WTC11 (cell line): ENCODE data around the gene TMPRSS6. TPM values are rescaled to one million over a fixed set of nuclear protein-coding genes. Genes with fewer than 3 reads are reported as not detected.
A peak's percentile ranks its signal among the peaks of the same experiment; 100 is the strongest.

Source experiments
- ATAC-seq: fragments of 200-7000 bp; cut with Tn5 transposase; 2 replicates; pipeline ENCODE4 v1.10.0; 2021; ENCODE audit warnings: mild to moderate bottlenecking, moderate library complexity
- CTCF ChIA-PET: fragments of 300-600 bp; sonication (Branson Sonifier 250); formaldehyde crosslinking; loops from one replicate; lab custom pipeline; 2021; ENCODE audit warnings: antibody characterized with exemption; lab: Charles Lee
- POLR2A ChIA-PET: fragments of 350-600 bp; sonication (Branson Sonifier 250); formaldehyde crosslinking; loops from one replicate; lab custom pipeline; 2021; ENCODE audit warnings: antibody characterized with exemption; lab: Charles Lee
- DNase-seq: peaks from one replicate; pipeline ENCODE4 v3.0.0; 2021; ENCODE audit warnings: low spot score
- H3K27ac Mint-ChIP-seq: 2 replicates; pipeline ENCODE4 v1.8.0; 2021; ENCODE audit warnings: mixed read lengths
- H3K27me3 Mint-ChIP-seq: 2 replicates; pipeline ENCODE4 v1.8.0; 2021; ENCODE audit warnings: low read depth, mild to moderate bottlenecking, moderate library complexity, mixed read lengths
- H3K36me3 Mint-ChIP-seq: 2 replicates; pipeline ENCODE4 v1.8.0; 2021; ENCODE audit warnings: mixed read lengths
- H3K4me1 Mint-ChIP-seq: 2 replicates; pipeline ENCODE4 v1.8.0; 2022; ENCODE audit warnings: mixed read lengths
- H3K4me3 Mint-ChIP-seq: 2 replicates; pipeline ENCODE4 v1.8.0; 2021; ENCODE audit warnings: mild to moderate bottlenecking, moderate library complexity, mixed read lengths
- H3K9me3 Mint-ChIP-seq: 2 replicates; pipeline ENCODE4 v1.8.0; 2021; ENCODE audit warnings: mixed read lengths
- ARID4B ChIP-seq: sonication (generic); formaldehyde crosslinking; IDR thresholded peaks from 2 replicates; pipeline ENCODE4 v1.8.0; 2023; ENCODE audit warnings: missing genetic modification reagents, mild to moderate bottlenecking, borderline replicate concordance
- ATF3 ChIP-seq: sonication (generic); formaldehyde crosslinking; conservative IDR thresholded peaks from 2 replicates; pipeline ENCODE4 v1.8.1; 2022; ENCODE audit warnings: mild to moderate bottlenecking, missing genetic modification reagents
- ERG ChIP-seq: fragments of 250-450 bp; sonication (Bioruptor Pico); IDR thresholded peaks from 2 replicates; pipeline ENCODE4 v1.8.0; 2021; ENCODE audit warnings: mild to moderate bottlenecking
- ESRRA ChIP-seq: sonication (generic); formaldehyde crosslinking; IDR thresholded peaks from 2 replicates; pipeline ENCODE4 v1.8.1; 2022; ENCODE audit warnings: mild to moderate bottlenecking, missing genetic modification reagents, borderline replicate concordance
- GTF2I ChIP-seq: fragments of 250-450 bp; sonication (Bioruptor Pico); conservative IDR thresholded peaks from 2 replicates; pipeline ENCODE4 v1.4.0; 2021; ENCODE audit warnings: mild to moderate bottlenecking
- IRF1 ChIP-seq: sonication (generic); formaldehyde crosslinking; IDR thresholded peaks from 2 replicates; pipeline ENCODE4 v1.8.0; 2023; ENCODE audit warnings: missing genetic modification reagents
- IRF2 ChIP-seq: sonication (generic); formaldehyde crosslinking; IDR thresholded peaks from 2 replicates; pipeline ENCODE4 v1.8.0; 2022; ENCODE audit warnings: low read depth, missing genetic modification reagents, borderline replicate concordance
- JAZF1 ChIP-seq: fragments of 250-450 bp; sonication (Bioruptor Pico); IDR thresholded peaks from 2 replicates; pipeline ENCODE4 v1.9.0; 2021; ENCODE audit warnings: moderate library complexity, mild to moderate bottlenecking, inconsistent platforms
- JUN ChIP-seq: sonication (generic); formaldehyde crosslinking; IDR thresholded peaks from 2 replicates; pipeline ENCODE4 v1.8.0; 2023; ENCODE audit warnings: mild to moderate bottlenecking, missing genetic modification reagents
- MLX ChIP-seq: sonication (generic); formaldehyde crosslinking; IDR thresholded peaks from 2 replicates; pipeline ENCODE4 v1.8.1; 2023; ENCODE audit warnings: mild to moderate bottlenecking, missing genetic modification reagents, moderate library complexity
- MYBL2 ChIP-seq: sonication (generic); formaldehyde crosslinking; IDR thresholded peaks from 2 replicates; pipeline ENCODE4 v1.8.1; 2023; ENCODE audit warnings: mild to moderate bottlenecking, moderate library complexity, missing genetic modification reagents
- NFATC4 ChIP-seq: fragments of 250-450 bp; sonication (Bioruptor Pico); IDR thresholded peaks from 2 replicates; pipeline ENCODE4 v1.9.0; 2021; ENCODE audit warnings: mild to moderate bottlenecking
- NFYB ChIP-seq: sonication (generic); formaldehyde crosslinking; conservative IDR thresholded peaks from 2 replicates; pipeline ENCODE4 v1.8.0; 2022; ENCODE audit warnings: low read depth, missing genetic modification reagents
- NR2C2 ChIP-seq: sonication (generic); formaldehyde crosslinking; IDR thresholded peaks from 2 replicates; pipeline ENCODE4 v1.8.0; 2022; ENCODE audit warnings: mild to moderate bottlenecking, missing genetic modification reagents
- OVOL2 ChIP-seq: fragments of 250-450 bp; sonication (Bioruptor Pico); IDR thresholded peaks from 2 replicates; pipeline ENCODE4 v1.9.0; 2021; ENCODE audit warnings: mild to moderate bottlenecking, borderline replicate concordance
- PRRX2 ChIP-seq: fragments of 250-450 bp; sonication (Bioruptor Pico); IDR thresholded peaks from 2 replicates; pipeline ENCODE4 v1.8.0; 2021; ENCODE audit warnings: mild to moderate bottlenecking
- RELA ChIP-seq: sonication (generic); formaldehyde crosslinking; IDR thresholded peaks from 2 replicates; pipeline ENCODE4 v1.8.1; 2022; ENCODE audit warnings: missing genetic modification reagents, mild to moderate bottlenecking, borderline replicate concordance
- RORB ChIP-seq: fragments of 250-450 bp; sonication (Bioruptor Pico); IDR thresholded peaks from 2 replicates; pipeline ENCODE4 v1.9.0; 2021; ENCODE audit warnings: mild to moderate bottlenecking
- SMAD4 ChIP-seq: sonication (generic); formaldehyde crosslinking; IDR thresholded peaks from 2 replicates; pipeline ENCODE4 v1.8.0; 2022; ENCODE audit warnings: mild to moderate bottlenecking, missing genetic modification reagents
- SOX15 ChIP-seq: fragments of 250-450 bp; sonication (Bioruptor Pico); IDR thresholded peaks from 2 replicates; pipeline ENCODE4 v1.9.0; 2021; ENCODE audit warnings: mild to moderate bottlenecking
- SP1 ChIP-seq: sonication (generic); formaldehyde crosslinking; conservative IDR thresholded peaks from 2 replicates; pipeline ENCODE4 v1.8.1; 2022; ENCODE audit warnings: missing genetic modification reagents
- TEAD1 ChIP-seq: sonication (generic); formaldehyde crosslinking; IDR thresholded peaks from 2 replicates; pipeline ENCODE4 v1.8.0; 2022; ENCODE audit warnings: mild to moderate bottlenecking, missing genetic modification reagents
- TEAD4 ChIP-seq: sonication (generic); formaldehyde crosslinking; IDR thresholded peaks from 2 replicates; pipeline ENCODE4 v1.8.0; 2022; ENCODE audit warnings: mild to moderate bottlenecking, missing genetic modification reagents
- ZBTB43 ChIP-seq: sonication (generic); formaldehyde crosslinking; IDR thresholded peaks from 2 replicates; pipeline ENCODE4 v1.8.1; 2023; ENCODE audit warnings: mild to moderate bottlenecking, missing genetic modification reagents
- ZNF138 ChIP-seq: sonication (generic); formaldehyde crosslinking; conservative IDR thresholded peaks from 2 replicates; pipeline ENCODE4 v1.8.1; 2022; ENCODE audit warnings: mild to moderate bottlenecking, moderate library complexity, missing genetic modification reagents
- ZNF219 ChIP-seq: sonication (generic); formaldehyde crosslinking; IDR thresholded peaks from 2 replicates; pipeline ENCODE4 v1.8.0; 2023; ENCODE audit warnings: missing genetic modification reagents, mild to moderate bottlenecking, borderline replicate concordance
- ZNF317 ChIP-seq: sonication (generic); formaldehyde crosslinking; IDR thresholded peaks from 2 replicates; pipeline ENCODE4 v1.8.1; 2023; ENCODE audit warnings: low read depth, mild to moderate bottlenecking, moderate library complexity, missing genetic modification reagents, borderline replicate concordance
- ZSCAN18 ChIP-seq: fragments of 250-450 bp; sonication (Bioruptor Pico); IDR thresholded peaks from 2 replicates; pipeline ENCODE4 v2.1.2; 2022; ENCODE audit warnings: mild to moderate bottlenecking, moderate library complexity
- total RNA-seq: library from RNA; stranded (reverse); gene quantifications from 3 replicates; pipeline ENCODE4 v1.2.3, GENCODE V29; 2021

TMPRSS6 gene
- total RNA-seq, 1 experiment from 2014 or later = 0.11 TPM

GRCh38 chr22:37026325-37026724, 83.2 kb downstream of the TMPRSS6 start:
- DNase-seq (no peak), ATAC-seq (no peak)
- Mint-ChIP-seq H3K9me3 (no peaks in the 10 kb centered on the region), H3K4me1 (peaks cover 21% of the 10 kb centered on the region), H3K36me3 (peaks cover 26% of the 10 kb centered on the region), H3K4me3 (no peak overlapping the region), H3K27me3 (no peaks in the 10 kb centered on the region), H3K27ac (0 out of 2 replicates have a peak overlapping the region, but pooled peaks have one; percentile 23)
- no peak for TF ChIP-seq MLX
- TF ChIP-seq SOX15 (CRISPR knock-in tag) = no peak
- no peak for TF ChIP-seq ERG (CRISPR knock-in tag)
- no peak for TF ChIP-seq JAZF1 (CRISPR knock-in tag)
- no peak for TF ChIP-seq JUN
- no peak for TF ChIP-seq GTF2I (CRISPR knock-in tag)
- TF ChIP-seq ESRRA (CRISPR knock-in tag) = no peak
- TF ChIP-seq ZSCAN18 (CRISPR knock-in tag) = no peak
- no peak for TF ChIP-seq RELA (CRISPR knock-in tag)
- TF ChIP-seq ZBTB43 (CRISPR knock-in tag) = no peak
- no peak for TF ChIP-seq PRRX2 (CRISPR knock-in tag)
- no peak for TF ChIP-seq OVOL2 (CRISPR knock-in tag)
- TF ChIP-seq TEAD4 (CRISPR knock-in tag) = no peak
- TF ChIP-seq ATF3 (CRISPR knock-in tag) = no peak
- TF ChIP-seq RORB (CRISPR knock-in tag) = no peak
- ChIA-PET POLR2A (no interaction called here), CTCF (interaction anchor here (0.7 to 1.5 kb wide), 2 partner anchors 39 to 48 kb away, joined by 3 to 6 read pairs; no protein-coding TSS in a partner anchor)

- no peaks in the 10 kb centered on the region for H3K27me3 Mint-ChIP-seq
- H3K4me1 Mint-ChIP-seq = peaks cover 22% of the 10 kb centered on the region
- no peaks in the 10 kb centered on the region for H3K9me3 Mint-ChIP-seq
- no peak overlapping the region for H3K27ac Mint-ChIP-seq
- peaks cover 26% of the 10 kb centered on the region for H3K36me3 Mint-ChIP-seq
- no peak for DNase-seq
- POLR2A ChIA-PET = no interaction called here
- H3K4me3 Mint-ChIP-seq = no peak overlapping the region
- CTCF ChIA-PET = interaction anchor here (0.7 to 1.5 kb wide), 2 partner anchors 39 to 48 kb away, joined by 3 to 6 read pairs; no protein-coding TSS in a partner anchor
- no peak for ATAC-seq
- no peak for TF ChIP-seq TEAD1 (CRISPR knock-in tag)
- no peak for TF ChIP-seq ZNF317 (CRISPR knock-in tag)
- no peak for TF ChIP-seq NFYB
- TF ChIP-seq MYBL2 (CRISPR knock-in tag) = no peak
- no peak for TF ChIP-seq ARID4B (CRISPR knock-in tag)
- no peak for TF ChIP-seq TEAD4 (CRISPR knock-in tag)
- no peak for TF ChIP-seq NFATC4 (CRISPR knock-in tag)
- no peak for TF ChIP-seq IRF2
- TF ChIP-seq SMAD4 = no peak
- TF ChIP-seq GTF2I (CRISPR knock-in tag) = no peak
- TF ChIP-seq NR2C2 = no peak
- no peak for TF ChIP-seq ZNF219
- TF ChIP-seq SP1 (CRISPR knock-in tag) = no peak
- no peak for TF ChIP-seq IRF1 (CRISPR knock-in tag)
- no peak for TF ChIP-seq ZNF138 (CRISPR knock-in tag)
Observed at GRCh38 chr22:37025500-37026070, 83.9 kb downstream of the TMPRSS6 start.
